ENCODE data around the gene NPHP1. TPM values are rescaled to one million over a fixed set of nuclear protein-coding genes. Genes with fewer than 3 reads are reported as not detected.

NPHP1 gene
- total and polyA plus RNA-seq, 2 of the 4 experiments (the other 2 are of a cell fraction), result 1.8 to 2.5 TPM

DNA sequence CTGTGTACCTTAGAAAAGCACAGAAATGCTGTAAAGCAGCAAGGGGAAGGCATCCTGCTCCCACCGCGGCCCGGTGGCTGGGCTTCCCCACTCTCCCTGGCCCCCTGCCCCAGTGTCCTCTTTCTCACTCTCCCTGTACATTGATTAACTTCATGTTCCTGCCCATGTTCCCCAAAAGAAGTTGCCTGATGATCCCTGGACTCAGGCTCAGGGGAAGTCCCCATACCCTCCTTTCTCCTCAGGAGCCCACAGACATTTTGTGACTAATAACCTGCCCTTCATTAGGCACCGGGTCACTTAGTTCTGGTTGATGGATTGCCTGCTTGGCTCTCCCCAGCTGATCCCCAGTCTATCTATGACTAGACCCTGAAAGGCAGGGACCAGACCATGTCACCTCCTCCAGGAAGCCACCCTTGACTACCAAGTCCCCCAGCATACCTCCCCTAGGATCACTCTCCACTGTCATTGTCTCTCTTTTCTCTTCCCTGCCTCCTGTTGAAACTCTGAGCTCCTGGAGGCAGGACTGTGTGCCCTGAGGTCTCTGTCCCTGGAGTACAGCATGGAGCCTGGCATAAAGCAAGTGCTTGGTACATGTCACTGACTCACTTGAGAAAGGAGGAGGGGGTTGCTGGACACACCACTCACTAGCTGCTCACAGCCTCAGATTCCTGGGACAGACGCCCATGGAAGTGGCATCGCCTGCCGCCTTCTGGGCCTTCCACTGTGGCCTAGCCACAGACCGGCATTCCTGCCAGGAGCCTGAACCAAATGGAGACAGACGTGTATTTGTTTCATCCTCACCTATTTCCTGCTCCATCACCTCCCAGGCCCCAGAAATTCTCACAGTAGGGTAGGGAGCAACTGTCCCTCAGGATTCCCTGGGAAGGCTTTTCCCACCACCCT is 102.7 kb downstream of the NPHP1 start:
- Histone ChIP-seq H3K9me3 (ENCODE audit: control insufficient read depth, insufficient read depth, low read length) (no peaks in the 10 kb centered on the region), H3K27ac (ENCODE audit: insufficient read depth, low read length) (peak overlapping the region; percentile 94), H2BK20ac (ENCODE audit: low read depth, low read length) (peak overlapping the region; percentile 96), H3K9me1 (ENCODE audit: insufficient read depth, low read length) (peaks cover 42% of the 10 kb centered on the region), H4K20me1 (ENCODE audit: insufficient read depth, low read length) (no peaks in the 10 kb centered on the region), H3K4me3 (ENCODE audit: insufficient read depth, low read depth, low read length) (no peak overlapping the region), H3K14ac (replicated peaks; ENCODE audit: low read depth, low read length) (peak overlapping the region; percentile 99), H3K9ac (ENCODE audit: low read depth, low read length) (peak overlapping the region; percentile 61), H3K79me1 (ENCODE audit: low read depth in 1 of 2, low read length in 2 of 2) (peaks cover 0 to 4% of the 10 kb centered on the region in 2 experiments; a peak in 1 of 4 replicates), H3K4me2 (ENCODE audit: low read depth, low read length) (peak overlapping the region; percentile 67), H3K18ac (ENCODE audit: low read depth, low read length) (peak overlapping the region; percentile 92), H2BK120ac (ENCODE audit: low read depth, low read length) (peak overlapping the region; percentile 100), H3K27me3 (ENCODE audit: control insufficient read depth, insufficient read depth, low read length) (no peaks in the 10 kb centered on the region), H2AK9ac (replicated peaks; ENCODE audit: low read depth, low read length, poor library complexity) (peak overlapping the region; percentile 99), H3K23ac (ENCODE audit: low read depth, low read length) (peak overlapping the region; percentile 94), H3K36me3 (ENCODE audit: control insufficient read depth, insufficient read depth, low read length) (no peaks in the 10 kb centered on the region), H3K4ac (ENCODE audit: low read depth, low read length) (peak overlapping the region; percentile 99), H2AFZ (replicated peaks; ENCODE audit: low read length, poor library complexity) (peak overlapping the region; percentile 80), H3K4me1 (ENCODE audit: control insufficient read depth, insufficient read depth, low read length) (peaks cover 31% of the 10 kb centered on the region), H4K5ac (ENCODE audit: low read depth, low read length) (peak overlapping the region; percentile 97), H4K91ac (ENCODE audit: insufficient read depth, low read depth, low read length) (peak overlapping the region; percentile 99), H2AK5ac (ENCODE audit: low read depth, low read length) (peak overlapping the region; percentile 99), H2BK15ac (ENCODE audit: low read depth, low read length) (peak overlapping the region; percentile 100), H3K56ac (ENCODE audit: extremely low read depth, insufficient read depth, low read length) (peak overlapping the region; percentile 98), H4K8ac (ENCODE audit: low read depth in 2 of 2, low read length in 2 of 2) (peak overlapping the region; percentile 98), H2BK5ac (ENCODE audit: low read depth, low read length, poor library complexity, severe bottlenecking) (peak overlapping the region; percentile 99)
- POLR2A ChIA-PET (ENCODE audit: unreplicated experiment), result no interaction called here
- no peak for TF ChIP-seq MAFK (IDR thresholded peaks at IDR 0.05; ENCODE audit: low read depth, low read length)
- TF ChIP-seq CEBPB (IDR thresholded peaks at IDR 0.05; ENCODE audit: low read depth, low read length), result no peak
- TF ChIP-seq BHLHE40 (IDR thresholded peaks at IDR 0.05; ENCODE audit: low read depth, low read length), result no peak
- TF ChIP-seq MAZ (IDR thresholded peaks at IDR 0.05; ENCODE audit: borderline replicate concordance, low read depth, low read length), result no peak
- no peak for TF ChIP-seq RCOR1 (IDR thresholded peaks at IDR 0.05; ENCODE audit: insufficient replicate concordance, low read length)
- TF ChIP-seq CTCF (conservative IDR thresholded peaks at IDR 0.05; ENCODE audit: low read depth, low read length), result no peak
- no peak for TF ChIP-seq FOS (IDR thresholded peaks at IDR 0.05; ENCODE audit: low read depth, low read length)
- no peak for TF ChIP-seq NFE2L2 (IDR thresholded peaks at IDR 0.05; ENCODE audit: low read depth, low read length)
- TF ChIP-seq SMC3 (IDR thresholded peaks at IDR 0.05; ENCODE audit: low read depth, low read length), result no peak
- TF ChIP-seq RFX5 (IDR thresholded peaks at IDR 0.05; ENCODE audit: low read depth, low read length), result no peak
- no peak for TF ChIP-seq ELK1 (IDR thresholded peaks at IDR 0.05; ENCODE audit: borderline replicate concordance, low read depth, low read length)
- TF ChIP-seq RAD21 (IDR thresholded peaks at IDR 0.05; ENCODE audit: low read length), result no peak
- ATAC-seq (ENCODE audit: low read depth), result no peak
- dilution Hi-C loops (cut with HindIII; ENCODE audit: low sequenced_read_pairs, unreplicated experiment), result no loop called here
- WGBS, 2 experiments (ENCODE audit: extremely low coverage in 2 of 2, insufficient read length in 1 of 2), result 0% methylated on average over 1 of the region's 9 CpGs; no CpG with 5 or more reads in 1 of the 2 experiments
- peak; percentile 17 for DNase-seq
- CTCF ChIA-PET, result no interaction called here
- intact Hi-C loops (cut with micrococcal nuclease), result no loop called here
- no TSS peak for BruUV-seq (replicated peaks)
- in situ Hi-C loops (cut with MboI; ENCODE audit: low sequenced_read_pairs), result no loop called here
